Measurements from ENCODE around the gene CPNE1.

DNA sequence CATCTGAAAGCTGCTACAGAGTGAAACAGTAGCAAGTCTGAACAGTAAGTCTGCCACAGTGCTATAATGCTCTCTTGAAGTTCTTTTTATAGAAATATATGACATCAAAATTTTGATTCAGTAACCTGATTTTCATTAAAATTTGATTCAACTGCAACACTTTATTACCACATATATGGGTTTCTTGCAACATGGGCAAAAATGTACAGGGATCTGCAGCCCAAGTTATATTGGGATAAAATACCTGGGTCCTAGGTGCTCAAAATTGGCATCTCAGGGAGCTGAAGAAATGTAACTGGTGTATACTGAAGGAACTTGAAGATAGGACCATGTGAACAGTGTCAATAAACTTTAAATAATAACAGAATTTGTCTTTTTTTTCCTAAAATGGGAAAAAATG, 45.3 kb upstream of the CPNE1 start:
- TF ChIP-seq EZH2 (IDR thresholded peaks at IDR 0.05; ENCODE audit: low read length, unreplicated experiment), result no peak
- no peak for TF ChIP-seq CTCF (conservative IDR thresholded peaks at IDR 0.05; ENCODE audit: low read depth, low read length)
- TF ChIP-seq EZH2phosphoT487 (IDR thresholded peaks at IDR 0.05; ENCODE audit: borderline replicate concordance, low read length), result no peak
